ENCODE results near the gene NRCAM. TPM values are rescaled to one million over a fixed set of nuclear protein-coding genes. Genes with fewer than 3 reads are reported as not detected.

Gene NRCAM
- total RNA-seq, 2 donors from 2014 or later = 17.9 to 28.2 TPM

DNA sequence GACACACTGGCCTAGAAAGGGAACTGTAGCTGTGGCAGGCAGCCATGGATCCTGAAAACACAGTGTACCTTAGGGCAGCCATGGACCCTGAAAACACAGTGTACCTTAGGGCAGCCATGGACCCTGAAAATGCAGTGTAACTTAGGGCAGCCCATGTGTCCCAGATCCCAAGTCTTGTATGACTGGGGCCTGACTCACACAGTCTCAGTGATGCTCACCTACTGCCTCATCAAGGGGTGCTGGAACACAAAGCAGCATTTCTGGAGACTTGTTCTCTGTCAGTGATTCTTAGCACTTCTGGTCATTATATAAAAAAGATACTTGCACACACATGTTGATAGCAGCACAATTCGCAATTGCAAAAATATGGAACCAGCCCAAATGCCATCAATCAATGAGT, 255.9 kb downstream of the NRCAM start:
- H3K27me3 Mint-ChIP-seq (ENCODE audit: insufficient read depth) = no peaks in the 10 kb centered on the region
- peaks cover 5% of the 10 kb centered on the region for H3K36me3 Mint-ChIP-seq (ENCODE audit: low read depth)
- no peak overlapping the region for H3K27ac ChIP-seq (ENCODE audit: low read depth, low read length)
- no peak for DNase-seq
- H3K36me3 ChIP-seq (ENCODE audit: control insufficient read depth, insufficient read depth, low read length) = no peaks in the 10 kb centered on the region
- H3K4me3 ChIP-seq (ENCODE audit: low read length) = no peak overlapping the region
- no peak overlapping the region for H3K4me3 Mint-ChIP-seq
- TF ChIP-seq, protein P1, sequence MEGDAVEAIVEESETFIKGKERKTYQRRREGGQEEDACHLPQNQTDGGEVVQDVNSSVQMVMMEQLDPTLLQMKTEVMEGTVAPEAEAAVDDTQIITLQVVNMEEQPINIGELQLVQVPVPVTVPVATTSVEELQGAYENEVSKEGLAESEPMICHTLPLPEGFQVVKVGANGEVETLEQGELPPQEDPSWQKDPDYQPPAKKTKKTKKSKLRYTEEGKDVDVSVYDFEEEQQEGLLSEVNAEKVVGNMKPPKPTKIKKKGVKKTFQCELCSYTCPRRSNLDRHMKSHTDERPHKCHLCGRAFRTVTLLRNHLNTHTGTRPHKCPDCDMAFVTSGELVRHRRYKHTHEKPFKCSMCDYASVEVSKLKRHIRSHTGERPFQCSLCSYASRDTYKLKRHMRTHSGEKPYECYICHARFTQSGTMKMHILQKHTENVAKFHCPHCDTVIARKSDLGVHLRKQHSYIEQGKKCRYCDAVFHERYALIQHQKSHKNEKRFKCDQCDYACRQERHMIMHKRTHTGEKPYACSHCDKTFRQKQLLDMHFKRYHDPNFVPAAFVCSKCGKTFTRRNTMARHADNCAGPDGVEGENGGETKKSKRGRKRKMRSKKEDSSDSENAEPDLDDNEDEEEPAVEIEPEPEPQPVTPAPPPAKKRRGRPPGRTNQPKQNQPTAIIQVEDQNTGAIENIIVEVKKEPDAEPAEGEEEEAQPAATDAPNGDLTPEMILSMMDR (conservative IDR thresholded peaks at IDR 0.05) = no peak
- no peaks in the 10 kb centered on the region for H3K27me3 ChIP-seq (ENCODE audit: control insufficient read depth, insufficient read depth, low read length, poor library complexity, severe bottlenecking)
- H3K9ac ChIP-seq (ENCODE audit: extremely low read depth, low read length, poor library complexity, severe bottlenecking) = no peak overlapping the region
- peaks cover 28% of the 10 kb centered on the region for H3K4me1 Mint-ChIP-seq
- no peaks in the 10 kb centered on the region for H3K9me3 ChIP-seq (ENCODE audit: control insufficient read depth, low read length)
- peaks cover 24% of the 10 kb centered on the region for H3K4me1 ChIP-seq (ENCODE audit: control insufficient read depth, insufficient read depth, low read length)
- H3K9me3 Mint-ChIP-seq = no peaks in the 10 kb centered on the region
- no peak overlapping the region for H3K27ac Mint-ChIP-seq
- 93% methylated on average over 1 of the region's 1 CpG; no CpG with 5 or more reads in 1 of the 2 experiments for WGBS, 2 experiments (ENCODE audit: insufficient coverage in 1 of 2, insufficient read length in 1 of 2)

DNA sequence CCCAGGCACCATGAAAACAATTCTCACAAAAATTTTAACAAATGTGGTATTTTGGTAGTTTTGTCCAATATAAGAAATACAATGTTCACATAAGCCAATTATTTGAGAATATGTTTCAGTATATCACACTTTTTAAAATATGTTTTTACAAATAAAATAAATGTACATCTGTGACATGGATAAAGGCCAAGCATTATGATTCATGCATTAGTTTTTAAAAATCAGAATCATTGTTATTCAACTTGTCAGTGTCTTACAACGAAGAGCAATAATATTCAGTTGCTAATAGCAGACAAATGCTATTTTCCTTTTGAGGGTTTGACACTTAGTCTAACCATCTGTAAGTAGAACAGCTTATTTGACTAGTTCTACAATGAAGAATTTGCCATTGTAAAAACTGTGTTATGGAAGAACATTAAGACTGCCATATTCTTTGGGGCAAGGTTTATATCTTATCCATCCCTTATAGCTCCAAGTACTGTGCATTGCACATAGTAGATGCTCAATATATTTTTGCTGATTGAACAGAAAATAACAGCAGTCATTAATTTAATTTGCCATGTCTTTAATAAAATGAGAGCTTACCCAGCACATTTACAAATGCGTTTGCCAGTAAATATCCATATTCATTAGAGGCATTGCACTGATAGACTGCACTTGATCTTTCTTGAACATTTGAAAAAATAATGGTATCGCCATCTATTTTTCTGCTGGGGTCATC, 258.7 kb downstream of the NRCAM start:
- peaks cover 4% of the 10 kb centered on the region for H3K9me3 Mint-ChIP-seq
- H3K36me3 Mint-ChIP-seq (ENCODE audit: low read depth) = peaks cover 18% of the 10 kb centered on the region
- 93 to 94% methylated on average over 3 of the region's 3 CpGs for WGBS, 2 experiments (ENCODE audit: insufficient coverage in 1 of 2, insufficient read length in 1 of 2)
- Histone ChIP-seq H3K4me1 (ENCODE audit: control insufficient read depth, insufficient read depth, low read length) (peaks cover 11% of the 10 kb centered on the region), H3K4me3 (ENCODE audit: low read length) (no peak overlapping the region), H3K9me3 (ENCODE audit: control insufficient read depth, low read length) (no peaks in the 10 kb centered on the region), H3K27ac (ENCODE audit: low read depth, low read length) (no peak overlapping the region), H3K27me3 (ENCODE audit: control insufficient read depth, insufficient read depth, low read length, poor library complexity, severe bottlenecking) (no peaks in the 10 kb centered on the region), H3K36me3 (ENCODE audit: control insufficient read depth, insufficient read depth, low read length) (peaks cover 15% of the 10 kb centered on the region), H3K9ac (ENCODE audit: extremely low read depth, low read length, poor library complexity, severe bottlenecking) (no peak overlapping the region)
- no peak overlapping the region for H3K27ac Mint-ChIP-seq
- peaks cover 12% of the 10 kb centered on the region for H3K4me1 Mint-ChIP-seq
- no peaks in the 10 kb centered on the region for H3K27me3 Mint-ChIP-seq (ENCODE audit: insufficient read depth)
- TF ChIP-seq, protein P1 (conservative IDR thresholded peaks at IDR 0.05) = no peak
- H3K4me3 Mint-ChIP-seq = no peak overlapping the region
- DNase-seq = no peak

DNA sequence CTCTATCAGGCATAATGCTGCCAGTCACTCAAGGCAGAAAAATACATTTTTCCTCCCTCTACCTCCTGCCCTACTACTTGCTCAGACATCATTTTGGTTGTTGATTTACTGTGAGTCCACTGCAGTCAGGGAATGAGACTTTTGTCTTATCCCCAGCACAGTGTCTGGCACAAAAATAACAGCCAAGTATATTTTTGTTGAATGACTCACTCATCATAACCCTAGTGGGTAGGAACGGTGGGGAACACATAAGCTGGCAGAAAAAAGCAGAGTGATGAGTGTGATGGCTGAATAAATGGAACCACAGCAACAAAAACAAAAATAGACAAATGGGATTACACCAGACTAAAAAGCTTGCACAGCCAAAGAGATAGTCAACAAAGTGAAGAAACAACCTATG, 260.2 kb downstream of the NRCAM start:
- Mint-ChIP-seq H3K4me1 (no peaks in the 10 kb centered on the region), H3K27ac (no peak overlapping the region)
- 73% methylated on average over 1 of the region's 1 CpG; no CpG with 5 or more reads in 1 of the 2 experiments for WGBS, 2 experiments (ENCODE audit: insufficient coverage in 1 of 2, insufficient read length in 1 of 2)

More for the DNA sequence above, 260.2 kb downstream of the NRCAM start:
- Mint-ChIP-seq H3K4me3 (no peak overlapping the region), H3K36me3 (ENCODE audit: low read depth) (peaks cover 25% of the 10 kb centered on the region), H3K9me3 (peaks cover 4% of the 10 kb centered on the region), H3K27me3 (ENCODE audit: insufficient read depth) (no peaks in the 10 kb centered on the region)
- H3K9me3 ChIP-seq (ENCODE audit: control insufficient read depth, low read length) = no peaks in the 10 kb centered on the region
- DNase-seq = no peak
- no peak overlapping the region for H3K27ac ChIP-seq (ENCODE audit: low read depth, low read length)
- H3K36me3 ChIP-seq (ENCODE audit: control insufficient read depth, insufficient read depth, low read length) = peaks cover 19% of the 10 kb centered on the region
- H3K27me3 ChIP-seq (ENCODE audit: control insufficient read depth, insufficient read depth, low read length, poor library complexity, severe bottlenecking) = no peaks in the 10 kb centered on the region
- no peaks in the 10 kb centered on the region for H3K4me1 ChIP-seq (ENCODE audit: control insufficient read depth, insufficient read depth, low read length)
- no peak overlapping the region for H3K4me3 ChIP-seq (ENCODE audit: low read length)
- TF ChIP-seq, protein P1 (conservative IDR thresholded peaks at IDR 0.05) = no peak
- H3K9ac ChIP-seq (ENCODE audit: extremely low read depth, low read length, poor library complexity, severe bottlenecking) = no peak overlapping the region
